Activated CD8-positive, alpha-beta memory T cell treated with anti-CD3 and anti-CD28 coated beads, Interleukin-2, amount 10 ng/mL, durations not matched to agents 7 days and 5 days (primary cell): ENCODE results near the gene SSUH2. TPM values are rescaled to one million over a fixed set of nuclear protein-coding genes. Genes with fewer than 3 reads are reported as not detected.
A peak's percentile ranks its signal among the peaks of the same experiment; 100 is the strongest.

ENCODE experiments used
- ATAC-seq: fragments of 150-1000 bp; cut with Tn5 transposase; one replicate; pipeline ENCODE4 v1.10.0; 2021; ENCODE audit warnings: moderate library complexity
- CTCF ChIA-PET: fragments of 350-600 bp; sonication (Branson Sonifier 250); formaldehyde crosslinking; loops from one replicate; lab custom pipeline; 2021; ENCODE audit warnings: antibody characterized with exemption; lab: Charles Lee
- DNase-seq: peaks from one replicate; pipeline ENCODE4 v3.0.0-alpha.2; 2020
- H3K27ac Mint-ChIP-seq: one replicate; pipeline ENCODE4 v1.8.0; 2021; ENCODE audit warnings: mild to moderate bottlenecking, mixed read lengths
- H3K27me3 Mint-ChIP-seq: one replicate; pipeline ENCODE4 v1.8.0; 2021; ENCODE audit warnings: mixed read lengths
- H3K36me3 Mint-ChIP-seq: one replicate; pipeline ENCODE4 v1.8.0; 2021; ENCODE audit warnings: mild to moderate bottlenecking, mixed read lengths
- H3K4me1 Mint-ChIP-seq: one replicate; pipeline ENCODE4 v1.8.0; 2021; ENCODE audit warnings: mixed read lengths
- H3K4me3 Mint-ChIP-seq: one replicate; pipeline ENCODE4 v1.8.0; 2021; ENCODE audit warnings: mild to moderate bottlenecking, moderate library complexity, mixed read lengths
- H3K9me3 Mint-ChIP-seq: one replicate; pipeline ENCODE4 v1.8.0; 2022; ENCODE audit warnings: low read depth, mixed read lengths
- total RNA-seq, 2 experiments: library from RNA; stranded (reverse); gene quantifications; one replicate each; pipeline ENCODE4 v1.2.3, GENCODE V29; 2021

Gene SSUH2
- total RNA-seq, 2 experiments from 2014 or later: 0.09 TPM; not detected in 1

GRCh38 chr3:8608041-8608790, 36.4 kb downstream of the SSUH2 start:
- no peak overlapping the region for H3K4me3 Mint-ChIP-seq
- H3K4me1 Mint-ChIP-seq: no peaks in the 10 kb centered on the region
- H3K9me3 Mint-ChIP-seq: no peaks in the 10 kb centered on the region
- CTCF ChIA-PET: no interaction called here
- ATAC-seq: no peak
- no peaks in the 10 kb centered on the region for H3K36me3 Mint-ChIP-seq
- no peak overlapping the region for H3K27ac Mint-ChIP-seq
- no peak for DNase-seq
- peaks cover 5% of the 10 kb centered on the region for H3K27me3 Mint-ChIP-seq

- ATAC-seq (no peak), DNase-seq (no peak)
- Mint-ChIP-seq H3K36me3 (no peaks in the 10 kb centered on the region), H3K4me3 (no peak overlapping the region), H3K9me3 (no peaks in the 10 kb centered on the region), H3K4me1 (no peaks in the 10 kb centered on the region), H3K27me3 (peaks cover 5% of the 10 kb centered on the region), H3K27ac (no peak overlapping the region)
- CTCF ChIA-PET: no interaction called here
Observed at GRCh38 chr3:8607234-8608040, 37.2 kb downstream of the SSUH2 start.

- H3K27me3 Mint-ChIP-seq: peaks cover 5% of the 10 kb centered on the region
- DNase-seq: no peak
- H3K4me3 Mint-ChIP-seq: no peak overlapping the region
- H3K36me3 Mint-ChIP-seq: no peaks in the 10 kb centered on the region
- no peaks in the 10 kb centered on the region for H3K4me1 Mint-ChIP-seq
- ATAC-seq: no peak
- no peaks in the 10 kb centered on the region for H3K9me3 Mint-ChIP-seq
- CTCF ChIA-PET: no interaction called here
- H3K27ac Mint-ChIP-seq: no peak overlapping the region
Observed at GRCh38 chr3:8606701-8607231, 37.8 kb downstream of the SSUH2 start.

GRCh38 chr3:8604988-8605387, 39.6 kb downstream of the SSUH2 start:
- no peak overlapping the region for H3K27ac Mint-ChIP-seq
- no peaks in the 10 kb centered on the region for H3K36me3 Mint-ChIP-seq
- no peak overlapping the region for H3K4me3 Mint-ChIP-seq
- CTCF ChIA-PET: no interaction called here
- peaks cover 3% of the 10 kb centered on the region for H3K27me3 Mint-ChIP-seq
- H3K9me3 Mint-ChIP-seq: no peaks in the 10 kb centered on the region
- DNase-seq: no peak
- no peaks in the 10 kb centered on the region for H3K4me1 Mint-ChIP-seq
- no peak for ATAC-seq

GRCh38 chr3:8604006-8604405, 40.6 kb downstream of the SSUH2 start:
- Mint-ChIP-seq H3K36me3 (no peaks in the 10 kb centered on the region), H3K4me1 (no peaks in the 10 kb centered on the region), H3K27ac (no peak overlapping the region), H3K9me3 (no peaks in the 10 kb centered on the region), H3K4me3 (no peak overlapping the region), H3K27me3 (peaks cover 1% of the 10 kb centered on the region)
- DNase-seq: no peak
- CTCF ChIA-PET: no interaction called here
- ATAC-seq: no peak

GRCh38 chr3:8603115-8603710, 41.4 kb downstream of the SSUH2 start:
- H3K36me3 Mint-ChIP-seq: no peaks in the 10 kb centered on the region
- no peaks in the 10 kb centered on the region for H3K9me3 Mint-ChIP-seq
- H3K27me3 Mint-ChIP-seq: no peaks in the 10 kb centered on the region
- no peak overlapping the region for H3K4me3 Mint-ChIP-seq
- no peak overlapping the region for H3K27ac Mint-ChIP-seq
- ATAC-seq: no peak
- CTCF ChIA-PET: no interaction called here
- H3K4me1 Mint-ChIP-seq: no peaks in the 10 kb centered on the region
- DNase-seq: no peak

- H3K27me3 Mint-ChIP-seq: no peaks in the 10 kb centered on the region
- no peak overlapping the region for H3K27ac Mint-ChIP-seq
- no peaks in the 10 kb centered on the region for H3K36me3 Mint-ChIP-seq
- DNase-seq (no peak), ATAC-seq (no peak)
- CTCF ChIA-PET: no interaction called here
- no peaks in the 10 kb centered on the region for H3K4me1 Mint-ChIP-seq
- H3K9me3 Mint-ChIP-seq: no peaks in the 10 kb centered on the region
- no peak overlapping the region for H3K4me3 Mint-ChIP-seq
Observed at GRCh38 chr3:8600457-8600856, 44.1 kb downstream of the SSUH2 start.

- ATAC-seq: no peak
- Mint-ChIP-seq H3K4me1 (no peaks in the 10 kb centered on the region), H3K36me3 (no peaks in the 10 kb centered on the region), H3K4me3 (no peak overlapping the region), H3K27me3 (no peaks in the 10 kb centered on the region), H3K27ac (no peak overlapping the region), H3K9me3 (no peaks in the 10 kb centered on the region)
- CTCF ChIA-PET: no interaction called here
- DNase-seq: peak; percentile 18
Observed at GRCh38 chr3:8599146-8599545, 45.5 kb downstream of the SSUH2 start.

- CTCF ChIA-PET: no interaction called here
- H3K27ac Mint-ChIP-seq: no peak overlapping the region
- no peaks in the 10 kb centered on the region for H3K36me3 Mint-ChIP-seq
- no peak overlapping the region for H3K4me3 Mint-ChIP-seq
- H3K27me3 Mint-ChIP-seq: no peaks in the 10 kb centered on the region
- DNase-seq (peak; percentile 16), ATAC-seq (no peak)
- H3K9me3 Mint-ChIP-seq: no peaks in the 10 kb centered on the region
- H3K4me1 Mint-ChIP-seq: no peaks in the 10 kb centered on the region
Observed at GRCh38 chr3:8597219-8597853, 47.3 kb downstream of the SSUH2 start.

GRCh38 chr3:8596321-8597218, 48.0 kb downstream of the SSUH2 start:
- H3K4me1 Mint-ChIP-seq: no peaks in the 10 kb centered on the region
- DNase-seq (peak; percentile 14), ATAC-seq (no peak)
- no peaks in the 10 kb centered on the region for H3K36me3 Mint-ChIP-seq
- H3K27me3 Mint-ChIP-seq: no peaks in the 10 kb centered on the region
- no peaks in the 10 kb centered on the region for H3K9me3 Mint-ChIP-seq
- no peak overlapping the region for H3K4me3 Mint-ChIP-seq
- H3K27ac Mint-ChIP-seq: no peak overlapping the region
- CTCF ChIA-PET: no interaction called here

GRCh38 chr3:8595695-8596115, 48.9 kb downstream of the SSUH2 start:
- H3K4me1 Mint-ChIP-seq: no peaks in the 10 kb centered on the region
- CTCF ChIA-PET: no interaction called here

GRCh38 chr3:8595252-8595651, 49.3 kb downstream of the SSUH2 start:
- Mint-ChIP-seq H3K4me3 (no peak overlapping the region), H3K4me1 (no peaks in the 10 kb centered on the region), H3K27me3 (no peaks in the 10 kb centered on the region), H3K9me3 (no peaks in the 10 kb centered on the region), H3K27ac (no peak overlapping the region), H3K36me3 (no peaks in the 10 kb centered on the region)
- no peak for ATAC-seq
- peak; percentile 25 for DNase-seq
- CTCF ChIA-PET: no interaction called here

More at GRCh38 chr3:8595695-8596115, 48.9 kb downstream of the SSUH2 start:
- ATAC-seq (no peak), DNase-seq (peak; percentile 19)
- Mint-ChIP-seq H3K36me3 (no peaks in the 10 kb centered on the region), H3K9me3 (no peaks in the 10 kb centered on the region), H3K27me3 (no peaks in the 10 kb centered on the region), H3K4me3 (no peak overlapping the region), H3K27ac (no peak overlapping the region)
